DND-41 (cell line): Measurements from ENCODE around the gene PIK3AP1.
"Not testable (repeated sequence)": the region's sequence is repeated elsewhere in the genome, so short reads cannot be mapped to it uniquely, and the experiment has no call there.

ENCODE experiments used
- ATAC-seq: fragments of 200-7000 bp; cut with Tn5 transposase; 3 replicates; pipeline ENCODE4 v1.9.1; 2021; ENCODE audit warnings: low read depth; ENCODE audit not compliant: insufficient read depth
- DNase-seq: peaks from one replicate; pipeline ENCODE4 v3.0.0-alpha.2; 2020
- H2AFZ ChIP-seq: 2 replicates; pipeline ENCODE4 v1.6.0; 2012; ENCODE audit warnings: low read depth, low read length
- H3K27ac ChIP-seq: 2 replicates; pipeline ENCODE4 v1.5.1; 2012; ENCODE audit warnings: low read length, inconsistent platforms
- H3K27me3 ChIP-seq: fragments of 200-600 bp; sonication (generic); 2 replicates; pipeline ENCODE4 v1.6.0; 2012; ENCODE audit warnings: low read length, mild to moderate bottlenecking, inconsistent platforms; ENCODE audit not compliant: insufficient read depth, poor library complexity
- H3K36me3 ChIP-seq: 2 replicates; pipeline ENCODE4 v1.5.1; 2012; ENCODE audit warnings: low read length, inconsistent platforms; ENCODE audit not compliant: insufficient read depth
- H3K4me1 ChIP-seq: 2 replicates; pipeline ENCODE4 v1.5.1; 2012; ENCODE audit warnings: mild to moderate bottlenecking, low read length; ENCODE audit not compliant: insufficient read depth
- H3K4me2 ChIP-seq: 2 replicates; pipeline ENCODE4 v1.6.0; 2012; ENCODE audit warnings: mild to moderate bottlenecking, moderate library complexity, low read length, inconsistent platforms; ENCODE audit not compliant: insufficient read depth
- H3K4me3 ChIP-seq, 2 experiments: fragments of 200-600 bp in 1 of 2; shearing (Covaris generic) in 1 of 2; 2 replicates each; pipeline ENCODE4 v1.5.1; 2012 to 2016; ENCODE audit warnings: inconsistent platforms in 2 of 2, low read length in 2 of 2, mild to moderate bottlenecking in 2 of 2, low read depth in 1 of 2, moderate library complexity in 1 of 2
- H3K79me2 ChIP-seq: 2 replicates; pipeline ENCODE4 v1.6.0; 2012; ENCODE audit warnings: low read length, inconsistent platforms; ENCODE audit not compliant: insufficient read depth
- H3K9ac ChIP-seq: 2 replicates; pipeline ENCODE4 v1.6.0; 2012; ENCODE audit warnings: low read depth, mild to moderate bottlenecking, inconsistent platforms, low read length, moderate library complexity
- H3K9me3 ChIP-seq: 2 replicates; pipeline ENCODE4 v1.5.1; 2012; ENCODE audit warnings: low read length, moderate library complexity, mild to moderate bottlenecking, inconsistent platforms; ENCODE audit not compliant: insufficient read depth, severe bottlenecking
- H4K20me1 ChIP-seq: 2 replicates; pipeline ENCODE4 v1.6.0; 2012; ENCODE audit warnings: low read length; ENCODE audit not compliant: insufficient read depth
- CTCF ChIP-seq: IDR thresholded peaks from 2 replicates; pipeline ENCODE4 v1.5.1; 2012; ENCODE audit warnings: borderline replicate concordance, low read length, moderate library complexity, mild to moderate bottlenecking; ENCODE audit not compliant: poor library complexity, severe bottlenecking; ENCODE audit errors: extremely low read depth
- EZH2 ChIP-seq: IDR thresholded peaks from 3 replicates; pipeline ENCODE4 v1.6.1; 2012; ENCODE audit warnings: borderline replicate concordance, low read depth, mild to moderate bottlenecking, moderate library complexity, low read length, inconsistent platforms; ENCODE audit not compliant: severe bottlenecking

The PIK3AP1 gene

GRCh38 chr10:96683065-96683464 lies 37.2 kb downstream of the PIK3AP1 start:
- H3K9ac ChIP-seq = no peak overlapping the region
- no peaks in the 10 kb centered on the region for H3K4me1 ChIP-seq
- no peaks in the 10 kb centered on the region for H3K79me2 ChIP-seq
- DNase-seq = no peak
- TF ChIP-seq EZH2 (no peak), CTCF (no peak)
- no peak overlapping the region for H3K27ac ChIP-seq
- no peaks in the 10 kb centered on the region for H3K9me3 ChIP-seq
- H2AFZ ChIP-seq = no peak overlapping the region
- no peak overlapping the region for H3K4me2 ChIP-seq
- H3K36me3 ChIP-seq = no peaks in the 10 kb centered on the region
- no peaks in the 10 kb centered on the region for H3K27me3 ChIP-seq
- H4K20me1 ChIP-seq = no peaks in the 10 kb centered on the region
- no peak overlapping the region for H3K4me3 ChIP-seq
- ATAC-seq = no peak

DNA sequence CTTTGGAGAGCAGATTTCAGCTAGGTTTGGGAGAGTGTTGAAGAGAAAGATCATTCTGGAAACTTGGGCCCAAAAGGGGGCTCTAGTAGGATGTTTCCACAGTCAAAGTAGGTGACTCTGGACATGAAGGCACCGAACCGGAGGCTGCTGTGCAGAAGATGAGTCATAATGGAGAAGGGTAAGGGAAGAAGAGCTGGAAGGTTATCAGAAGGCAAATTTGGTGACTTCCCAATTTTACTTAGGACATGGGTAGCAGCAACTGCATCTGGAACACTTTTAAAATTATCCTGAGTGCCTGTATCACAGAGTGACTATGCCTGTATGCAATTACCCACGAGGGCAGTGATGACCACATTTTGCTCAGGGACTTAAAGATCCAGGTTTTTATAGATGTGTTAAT lies 38.8 kb downstream of the PIK3AP1 start:
- no peaks in the 10 kb centered on the region for H3K27me3 ChIP-seq
- no peak overlapping the region for H3K9ac ChIP-seq
- no peaks in the 10 kb centered on the region for H3K9me3 ChIP-seq
- DNase-seq (no peak), ATAC-seq (no peak)
- H3K4me3 ChIP-seq = no peak overlapping the region
- no peaks in the 10 kb centered on the region for H3K4me1 ChIP-seq
- no peaks in the 10 kb centered on the region for H3K36me3 ChIP-seq
- no peaks in the 10 kb centered on the region for H4K20me1 ChIP-seq
- H2AFZ ChIP-seq = no peak overlapping the region
- no peak overlapping the region for H3K27ac ChIP-seq
- TF ChIP-seq CTCF (no peak), EZH2 (no peak)
- no peak overlapping the region for H3K4me2 ChIP-seq
- no peaks in the 10 kb centered on the region for H3K79me2 ChIP-seq

- DNase-seq, H2AFZ ChIP-seq, H3K36me3 ChIP-seq: not testable (repeated sequence)
Observed at GRCh38 chr10:96680463-96680862, 39.9 kb downstream of the PIK3AP1 start.

GRCh38 chr10:96678725-96679124 lies 41.6 kb downstream of the PIK3AP1 start:
- DNase-seq = no peak
- H4K20me1 ChIP-seq = no peaks in the 10 kb centered on the region
- no peak for ATAC-seq
- H3K9me3 ChIP-seq = no peaks in the 10 kb centered on the region
- no peak overlapping the region for H3K9ac ChIP-seq
- H3K79me2 ChIP-seq = no peaks in the 10 kb centered on the region
- no peak overlapping the region for H3K4me3 ChIP-seq
- TF ChIP-seq CTCF = no peak
- TF ChIP-seq EZH2 = no peak
- H3K27me3 ChIP-seq = no peaks in the 10 kb centered on the region
- H3K4me1 ChIP-seq = no peaks in the 10 kb centered on the region
- no peak overlapping the region for H3K4me2 ChIP-seq
- no peak overlapping the region for H3K27ac ChIP-seq
- no peak overlapping the region for H2AFZ ChIP-seq
- H3K36me3 ChIP-seq = no peaks in the 10 kb centered on the region

More at GRCh38 chr10:96680463-96680862, 39.9 kb downstream of the PIK3AP1 start:
- H4K20me1 ChIP-seq, H3K79me2 ChIP-seq, H3K9ac ChIP-seq, H3K27ac ChIP-seq, H3K27me3 ChIP-seq, H3K4me3 ChIP-seq, H3K4me2 ChIP-seq, H3K4me1 ChIP-seq, ATAC-seq, H3K9me3 ChIP-seq: not testable (repeated sequence)
